GM23338 (cell line): ENCODE measurements around the gene PPIP5K2. TPM values are rescaled to one million over a fixed set of nuclear protein-coding genes. Genes with fewer than 3 reads are reported as not detected.

Experiments used
- ATAC-seq: fragments of 200-7000 bp; cut with Tn5 transposase; 3 replicates; pipeline ENCODE4 v1.9.1; 2020
- DNase-seq: peaks from one replicate; pipeline ENCODE4 v3.0.0-alpha.2; 2015; ENCODE audit warnings: low spot score
- H2AFZ ChIP-seq: fragments of 200-600 bp; sonication (generic); 2 replicates; pipeline ENCODE4 v1.8.0; 2016; ENCODE audit warnings: antibody characterized with exemption, mild to moderate bottlenecking, moderate library complexity
- H3F3A ChIP-seq: fragments of 200-600 bp; sonication (generic); replicated peaks from 2 replicates; pipeline ENCODE4 v1.8.0; 2017; ENCODE audit warnings: antibody characterized with exemption, mixed run types, low read depth
- H3K27ac ChIP-seq: fragments of 200-600 bp; sonication (generic); 2 replicates; pipeline ENCODE4 v1.6.1; 2016; ENCODE audit warnings: low read depth
- H3K27me3 ChIP-seq: fragments of 200-600 bp; sonication (generic); 2 replicates; pipeline ENCODE4 v1.8.0; 2016; ENCODE audit warnings: mild to moderate bottlenecking, mixed run types, moderate library complexity; ENCODE audit not compliant: insufficient read depth
- H3K36me3 ChIP-seq: fragments of 200-600 bp; sonication (generic); 2 replicates; pipeline ENCODE4 v1.8.0; 2016; ENCODE audit warnings: mild to moderate bottlenecking; ENCODE audit not compliant: insufficient read depth
- H3K4me1 ChIP-seq: fragments of 200-600 bp; sonication (generic); 2 replicates; pipeline ENCODE4 v1.8.0; 2016; ENCODE audit warnings: mild to moderate bottlenecking, moderate library complexity; ENCODE audit not compliant: insufficient read depth
- H3K4me2 ChIP-seq: fragments of 200-600 bp; sonication (generic); 2 replicates; pipeline ENCODE4 v1.7.1; 2017; ENCODE audit warnings: mixed run types
- H3K4me3 ChIP-seq: fragments of 200-600 bp; sonication (generic); 2 replicates; pipeline ENCODE4 v1.6.1; 2016; ENCODE audit warnings: mixed run types
- H3K79me2 ChIP-seq: fragments of 200-600 bp; sonication (generic); replicated peaks from 2 replicates; pipeline ENCODE4 v1.8.0; 2017; ENCODE audit warnings: mild to moderate bottlenecking; ENCODE audit not compliant: insufficient read depth
- H3K9me2 ChIP-seq: fragments of 200-600 bp; sonication (generic); 2 replicates; pipeline ENCODE4 v1.8.0; 2017; ENCODE audit not compliant: insufficient read depth
- H4K20me1 ChIP-seq: fragments of 200-600 bp; sonication (generic); replicated peaks from 2 replicates; pipeline ENCODE4 v1.8.0; 2017; ENCODE audit warnings: mild to moderate bottlenecking; ENCODE audit not compliant: insufficient read depth
- H3K27ac Mint-ChIP-seq: 2 replicates; pipeline ENCODE4 v1.8.0; 2020; ENCODE audit warnings: inconsistent platforms, mild to moderate bottlenecking, moderate library complexity, mixed read lengths
- H3K27me3 Mint-ChIP-seq: 3 replicates; pipeline ENCODE4 v1.8.0; 2022; ENCODE audit warnings: low read depth, mild to moderate bottlenecking, moderate library complexity, mixed read lengths, inconsistent platforms; ENCODE audit not compliant: insufficient read depth, poor library complexity
- H3K36me3 Mint-ChIP-seq: 3 replicates; pipeline ENCODE4 v1.8.0; 2021; ENCODE audit warnings: low read depth, mild to moderate bottlenecking, inconsistent platforms, moderate library complexity, mixed read lengths
- H3K4me1 Mint-ChIP-seq: 3 replicates; pipeline ENCODE4 v1.8.0; 2020; ENCODE audit warnings: mild to moderate bottlenecking, inconsistent platforms, mixed read lengths
- H3K4me3 Mint-ChIP-seq: 3 replicates; pipeline ENCODE4 v1.8.0; 2021; ENCODE audit warnings: moderate library complexity, mild to moderate bottlenecking, inconsistent platforms, mixed read lengths
- H3K9me3 Mint-ChIP-seq: 3 replicates; pipeline ENCODE4 v1.8.0; 2020; ENCODE audit warnings: moderate library complexity, mild to moderate bottlenecking, inconsistent platforms, mixed read lengths
- CREB1 ChIP-seq: fragments of 250-450 bp; sonication (Bioruptor Pico); IDR thresholded peaks from 2 replicates; pipeline ENCODE4 v1.5.0; 2020; ENCODE audit warnings: low read depth, mild to moderate bottlenecking, moderate library complexity
- EZH2phosphoT487 ChIP-seq: fragments of 200-600 bp; sonication (generic); IDR thresholded peaks from one replicate; pipeline ENCODE4 v1.8.1; 2018; ENCODE audit warnings: antibody characterized with exemption; ENCODE audit not compliant: unreplicated experiment
- NANOG ChIP-seq: IDR thresholded peaks from 2 replicates; pipeline ENCODE4 v1.6.1; 2016; ENCODE audit warnings: antibody characterized with exemption, borderline replicate concordance
- POLR2AphosphoS5 ChIP-seq: IDR thresholded peaks from 2 replicates; pipeline ENCODE4 v1.6.1; 2016; ENCODE audit warnings: antibody characterized with exemption, low read depth
- ZNF114 ChIP-seq: fragments of 250-450 bp; sonication (Bioruptor Pico); IDR thresholded peaks from 2 replicates; pipeline ENCODE4 v1.5.0; 2020; ENCODE audit warnings: mild to moderate bottlenecking, moderate library complexity
- ZNF331 ChIP-seq: fragments of 250-450 bp; sonication (Bioruptor Pico); IDR thresholded peaks from 2 replicates; pipeline ENCODE4 v1.5.0; 2020; ENCODE audit warnings: low read depth, mild to moderate bottlenecking, moderate library complexity
- polyA plus RNA-seq: library from polyadenylated mRNA; unstranded; fragments of >200 nt; fragmentation: Nextera tagmentation; extraction: Ambion mirVana; gene quantifications from 2 replicates; pipeline ENCODE4 v1.2.1, GENCODE V29; 2016
- total RNA-seq: library from RNA; depleted of rRNA; stranded (reverse); fragments of >200 nt; shearing (Covaris generic); gene quantifications from 2 replicates; pipeline ENCODE4 v1.2.3, GENCODE V29; 2014
- TF ChIP-seq, protein P1 (sequence below): IDR thresholded peaks from one replicate; pipeline ENCODE4 v1.6.1; 2018; ENCODE audit warnings: antibody characterized with exemption; ENCODE audit not compliant: unreplicated experiment
- TF ChIP-seq, protein P2 (sequence below), 2 experiments: fragments of 200-600 bp in 1 of 2; sonication (generic) in 1 of 2; conservative IDR thresholded peaks; 2 replicates each; pipeline versions ENCODE4 v1.5.1 to v1.6.1; 2016 to 2017; ENCODE audit warnings: antibody characterized with exemption in 2 of 2, low read depth in 2 of 2, mild to moderate bottlenecking in 2 of 2, moderate library complexity in 1 of 2
- TF ChIP-seq, protein P3 (sequence below): IDR thresholded peaks from 2 replicates; pipeline ENCODE4 v1.6.1; 2016; ENCODE audit warnings: antibody characterized with exemption

The PPIP5K2 gene
- total and polyA plus RNA-seq, 2 experiments from 2014 or later: 41.7 to 45.4 TPM

DNA sequence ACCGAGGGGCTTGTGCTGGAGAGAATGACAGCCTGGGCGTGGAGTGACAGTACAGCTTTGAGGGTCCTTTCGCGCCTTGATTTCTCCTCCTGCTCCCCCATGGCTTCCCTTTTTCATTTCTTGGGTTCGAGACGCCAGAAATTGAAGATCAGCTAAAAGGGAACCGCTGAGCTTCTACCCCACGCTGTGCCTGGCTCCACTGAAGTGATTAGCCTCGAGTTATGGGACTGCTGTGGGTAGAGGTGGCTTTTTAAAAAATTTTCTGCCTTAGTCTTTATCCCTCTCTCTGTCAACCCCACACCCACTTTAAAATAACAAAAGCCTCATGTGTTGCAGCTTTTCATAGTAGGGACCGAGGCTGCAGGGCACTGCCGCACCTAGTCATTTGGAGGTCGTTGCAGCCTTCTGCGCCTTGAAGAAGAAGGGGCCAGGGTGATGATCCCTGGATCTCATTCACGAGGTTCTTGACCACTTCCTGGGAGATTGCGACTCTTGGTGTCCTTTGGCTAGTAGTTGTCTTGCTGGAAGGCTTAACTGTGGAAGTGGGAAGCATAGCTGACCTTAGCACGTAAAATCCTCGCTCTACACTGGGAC lies 603 bp downstream of the PPIP5K2 start (continued):
- TF ChIP-seq, protein P1, sequence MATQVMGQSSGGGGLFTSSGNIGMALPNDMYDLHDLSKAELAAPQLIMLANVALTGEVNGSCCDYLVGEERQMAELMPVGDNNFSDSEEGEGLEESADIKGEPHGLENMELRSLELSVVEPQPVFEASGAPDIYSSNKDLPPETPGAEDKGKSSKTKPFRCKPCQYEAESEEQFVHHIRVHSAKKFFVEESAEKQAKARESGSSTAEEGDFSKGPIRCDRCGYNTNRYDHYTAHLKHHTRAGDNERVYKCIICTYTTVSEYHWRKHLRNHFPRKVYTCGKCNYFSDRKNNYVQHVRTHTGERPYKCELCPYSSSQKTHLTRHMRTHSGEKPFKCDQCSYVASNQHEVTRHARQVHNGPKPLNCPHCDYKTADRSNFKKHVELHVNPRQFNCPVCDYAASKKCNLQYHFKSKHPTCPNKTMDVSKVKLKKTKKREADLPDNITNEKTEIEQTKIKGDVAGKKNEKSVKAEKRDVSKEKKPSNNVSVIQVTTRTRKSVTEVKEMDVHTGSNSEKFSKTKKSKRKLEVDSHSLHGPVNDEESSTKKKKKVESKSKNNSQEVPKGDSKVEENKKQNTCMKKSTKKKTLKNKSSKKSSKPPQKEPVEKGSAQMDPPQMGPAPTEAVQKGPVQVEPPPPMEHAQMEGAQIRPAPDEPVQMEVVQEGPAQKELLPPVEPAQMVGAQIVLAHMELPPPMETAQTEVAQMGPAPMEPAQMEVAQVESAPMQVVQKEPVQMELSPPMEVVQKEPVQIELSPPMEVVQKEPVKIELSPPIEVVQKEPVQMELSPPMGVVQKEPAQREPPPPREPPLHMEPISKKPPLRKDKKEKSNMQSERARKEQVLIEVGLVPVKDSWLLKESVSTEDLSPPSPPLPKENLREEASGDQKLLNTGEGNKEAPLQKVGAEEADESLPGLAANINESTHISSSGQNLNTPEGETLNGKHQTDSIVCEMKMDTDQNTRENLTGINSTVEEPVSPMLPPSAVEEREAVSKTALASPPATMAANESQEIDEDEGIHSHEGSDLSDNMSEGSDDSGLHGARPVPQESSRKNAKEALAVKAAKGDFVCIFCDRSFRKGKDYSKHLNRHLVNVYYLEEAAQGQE: no peak
- TF ChIP-seq, protein P2, sequence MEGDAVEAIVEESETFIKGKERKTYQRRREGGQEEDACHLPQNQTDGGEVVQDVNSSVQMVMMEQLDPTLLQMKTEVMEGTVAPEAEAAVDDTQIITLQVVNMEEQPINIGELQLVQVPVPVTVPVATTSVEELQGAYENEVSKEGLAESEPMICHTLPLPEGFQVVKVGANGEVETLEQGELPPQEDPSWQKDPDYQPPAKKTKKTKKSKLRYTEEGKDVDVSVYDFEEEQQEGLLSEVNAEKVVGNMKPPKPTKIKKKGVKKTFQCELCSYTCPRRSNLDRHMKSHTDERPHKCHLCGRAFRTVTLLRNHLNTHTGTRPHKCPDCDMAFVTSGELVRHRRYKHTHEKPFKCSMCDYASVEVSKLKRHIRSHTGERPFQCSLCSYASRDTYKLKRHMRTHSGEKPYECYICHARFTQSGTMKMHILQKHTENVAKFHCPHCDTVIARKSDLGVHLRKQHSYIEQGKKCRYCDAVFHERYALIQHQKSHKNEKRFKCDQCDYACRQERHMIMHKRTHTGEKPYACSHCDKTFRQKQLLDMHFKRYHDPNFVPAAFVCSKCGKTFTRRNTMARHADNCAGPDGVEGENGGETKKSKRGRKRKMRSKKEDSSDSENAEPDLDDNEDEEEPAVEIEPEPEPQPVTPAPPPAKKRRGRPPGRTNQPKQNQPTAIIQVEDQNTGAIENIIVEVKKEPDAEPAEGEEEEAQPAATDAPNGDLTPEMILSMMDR (conservative IDR thresholded peaks at IDR 0.05; ENCODE audit: low read depth in 2 of 2): no peak
- no peak for TF ChIP-seq EZH2phosphoT487
- TF ChIP-seq POLR2AphosphoS5: no peak
- TF ChIP-seq ZNF114: no peak

DNA sequence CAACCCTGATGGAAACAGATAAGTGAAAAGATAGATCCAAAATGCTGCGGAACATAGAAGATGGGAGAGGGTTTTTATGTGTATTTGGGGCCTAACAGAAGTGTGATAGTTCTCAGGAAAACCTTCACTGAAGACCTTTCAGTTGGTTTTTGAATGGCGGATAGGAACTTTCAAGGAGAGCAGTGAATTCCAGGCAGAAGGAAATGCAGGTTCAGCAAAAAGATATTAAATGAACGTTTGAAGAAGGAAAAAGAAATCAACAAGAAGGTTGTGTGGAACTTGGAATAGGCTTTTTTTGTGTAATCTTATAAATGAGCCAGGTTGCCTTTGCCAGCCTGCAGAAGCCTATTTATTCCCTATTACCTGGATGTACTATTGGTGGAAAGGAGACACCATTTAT lies 2.1 kb downstream of the PPIP5K2 start:
- Histone ChIP-seq H3K27ac (no peak overlapping the region), H4K20me1 (no peaks in the 10 kb centered on the region), H2AFZ (no peak overlapping the region), H3K4me1 (0 out of 2 replicates have a peak, but pooled peaks cover 4% of the 10 kb centered on the region), H3F3A (no peaks in the 10 kb centered on the region), H3K27me3 (no peaks in the 10 kb centered on the region), H3K36me3 (no peaks in the 10 kb centered on the region), H3K4me2 (no peak overlapping the region), H3K79me2 (peaks cover 47% of the 10 kb centered on the region), H3K4me3 (no peak overlapping the region), H3K9me2 (no peaks in the 10 kb centered on the region)
- DNase-seq (no peak), ATAC-seq (no peak)
- Mint-ChIP-seq H3K27ac (no peak overlapping the region), H3K4me1 (peaks cover 10% of the 10 kb centered on the region; the same call in 2 of the 3 replicates), H3K9me3 (no peaks in the 10 kb centered on the region), H3K36me3 (no peaks in the 10 kb centered on the region), H3K27me3 (peaks cover 4% of the 10 kb centered on the region), H3K4me3 (no peak overlapping the region)
- TF ChIP-seq, protein P3, sequence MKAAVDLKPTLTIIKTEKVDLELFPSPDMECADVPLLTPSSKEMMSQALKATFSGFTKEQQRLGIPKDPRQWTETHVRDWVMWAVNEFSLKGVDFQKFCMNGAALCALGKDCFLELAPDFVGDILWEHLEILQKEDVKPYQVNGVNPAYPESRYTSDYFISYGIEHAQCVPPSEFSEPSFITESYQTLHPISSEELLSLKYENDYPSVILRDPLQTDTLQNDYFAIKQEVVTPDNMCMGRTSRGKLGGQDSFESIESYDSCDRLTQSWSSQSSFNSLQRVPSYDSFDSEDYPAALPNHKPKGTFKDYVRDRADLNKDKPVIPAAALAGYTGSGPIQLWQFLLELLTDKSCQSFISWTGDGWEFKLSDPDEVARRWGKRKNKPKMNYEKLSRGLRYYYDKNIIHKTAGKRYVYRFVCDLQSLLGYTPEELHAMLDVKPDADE: no peak
- TF ChIP-seq ZNF331: no peak
- no peak for TF ChIP-seq CREB1 (CRISPR knock-in tag)
- TF ChIP-seq NANOG: no peak
- TF ChIP-seq, protein P1: no peak
